Inferior parietal cortex (tissue), 1 donor: ENCODE data around the gene FOXK2.
"Not testable (repeated sequence)": the region's sequence is repeated elsewhere in the genome, so short reads cannot be mapped to it uniquely, and the experiment has no call there.

ENCODE experiments used
- DNase-seq: peaks from one replicate; pipeline ENCODE4 v3.0.0-alpha.2; 2016; ENCODE audit errors: extremely low spot score

FOXK2 gene

GRCh38 chr17:82531431-82531881 lies 11.9 kb downstream of the FOXK2 start:
- no peak for DNase-seq

- no peak for DNase-seq
Measured at GRCh38 chr17:82534401-82534812, 14.9 kb downstream of the FOXK2 start.

- DNase-seq = no peak
Measured at GRCh38 chr17:82536512-82537201, 17.1 kb downstream of the FOXK2 start.

- not testable (repeated sequence) for DNase-seq
Measured at GRCh38 chr17:82537228-82537627, 17.7 kb downstream of the FOXK2 start.

DNA sequence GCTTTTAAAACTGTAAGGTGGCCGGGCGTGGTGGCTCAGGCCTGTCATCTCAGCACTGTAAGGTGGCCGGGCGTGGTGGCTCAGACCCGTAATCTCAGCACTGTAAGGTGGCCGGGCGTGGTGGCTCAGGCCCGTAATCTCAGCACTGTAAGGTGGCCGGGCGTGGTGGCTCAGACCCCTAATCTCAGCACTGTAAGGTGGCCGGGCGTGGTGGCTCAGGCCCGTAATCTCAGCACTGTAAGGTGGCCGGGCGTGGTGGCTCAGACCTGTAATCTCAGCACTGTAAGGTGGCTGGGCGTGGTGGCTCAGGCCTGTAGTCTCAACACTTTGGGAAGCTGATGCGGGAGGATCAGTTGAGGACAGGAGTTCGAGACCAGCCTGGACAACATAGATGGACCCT lies 19.5 kb downstream of the FOXK2 start:
- not testable (repeated sequence) for DNase-seq

- DNase-seq = no peak
Measured at GRCh38 chr17:82542439-82542838, 22.9 kb downstream of the FOXK2 start.

- no peak for DNase-seq
Measured at GRCh38 chr17:82544431-82545070, 25.0 kb downstream of the FOXK2 start.

- DNase-seq = no peak
Measured at GRCh38 chr17:82545071-82545462, 25.5 kb downstream of the FOXK2 start.

DNA sequence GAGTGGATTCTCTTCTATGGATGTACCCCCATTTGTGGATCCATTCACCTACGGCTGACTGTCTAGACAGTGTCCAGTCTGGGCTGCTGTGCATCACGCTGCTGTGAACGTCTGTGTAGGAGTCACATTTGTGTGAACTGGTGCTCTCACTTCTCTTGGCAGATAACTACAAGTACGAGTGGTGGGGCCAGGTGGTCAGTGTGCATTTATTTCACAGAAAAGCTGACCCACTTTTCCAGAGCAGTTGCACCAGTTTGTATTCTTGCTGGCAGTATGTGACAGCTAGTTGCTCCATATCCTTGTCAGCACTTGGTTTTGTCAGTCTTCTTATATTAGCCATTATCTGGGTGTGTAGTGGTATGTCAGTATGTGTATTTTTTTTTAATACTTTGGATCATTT lies 28.4 kb downstream of the FOXK2 start:
- no peak for DNase-seq

DNA sequence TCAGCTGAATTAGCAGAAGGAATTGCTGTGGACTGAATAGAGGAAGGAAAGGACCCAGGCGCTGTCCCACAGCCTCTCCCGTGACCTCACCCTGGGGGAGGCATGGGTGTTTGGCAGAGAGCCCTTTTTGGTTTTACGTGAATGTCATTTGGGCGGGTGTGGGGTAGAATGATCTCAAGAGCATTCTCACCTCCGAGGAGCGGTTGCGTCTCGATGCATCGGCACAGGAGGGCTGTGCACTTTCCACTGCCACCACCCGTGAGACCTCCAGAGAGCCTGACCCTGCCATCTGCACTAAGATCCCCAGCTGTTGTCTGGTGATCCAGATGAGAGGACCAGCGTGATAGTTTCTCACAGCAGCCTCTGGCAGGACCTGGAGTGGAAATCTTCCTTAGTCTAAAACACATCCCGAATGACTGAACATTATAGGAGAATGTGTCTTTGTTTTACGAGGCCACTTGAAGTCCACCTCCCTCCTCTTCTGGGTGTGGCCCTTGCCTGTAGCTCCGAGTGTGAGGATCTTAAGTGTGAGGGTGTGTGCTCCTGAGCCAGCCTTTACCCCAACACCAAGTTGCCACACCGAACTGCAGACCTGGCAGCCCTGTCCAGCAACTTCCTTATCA lies 29.3 kb downstream of the FOXK2 start:
- DNase-seq = no peak

DNA sequence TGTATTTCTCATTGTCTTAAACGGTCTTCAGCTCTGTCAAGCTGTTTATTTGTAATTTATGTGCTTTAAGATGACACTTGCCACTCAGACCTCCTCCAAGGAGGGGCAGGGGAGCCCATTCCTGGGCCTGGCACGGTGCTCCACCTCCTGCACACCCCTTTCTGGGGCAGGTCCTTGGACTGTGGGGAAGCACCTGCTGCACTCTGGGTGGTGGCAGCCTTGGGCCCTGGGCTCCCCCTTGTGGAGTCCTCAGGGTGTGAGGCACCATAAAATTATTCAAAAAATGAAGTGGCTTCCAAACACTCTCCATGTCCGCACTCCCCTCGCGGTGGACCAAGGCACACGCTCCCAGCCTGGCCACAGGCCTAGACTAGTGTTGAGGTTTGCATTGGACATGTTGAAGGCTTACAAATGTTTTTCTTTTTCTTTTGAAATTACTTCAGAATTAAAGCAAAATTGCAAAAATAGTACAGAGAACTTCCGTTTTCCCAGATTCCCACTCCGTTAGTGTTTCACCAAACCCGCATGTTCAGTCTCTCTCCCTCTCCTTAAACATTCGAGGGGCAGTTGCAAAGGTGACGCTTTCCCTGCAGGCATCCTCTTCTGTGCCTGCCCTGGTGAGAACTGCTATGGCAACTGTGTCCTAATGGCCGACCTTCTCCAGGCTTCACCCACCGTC lies 32.4 kb downstream of the FOXK2 start:
- no peak for DNase-seq

DNA sequence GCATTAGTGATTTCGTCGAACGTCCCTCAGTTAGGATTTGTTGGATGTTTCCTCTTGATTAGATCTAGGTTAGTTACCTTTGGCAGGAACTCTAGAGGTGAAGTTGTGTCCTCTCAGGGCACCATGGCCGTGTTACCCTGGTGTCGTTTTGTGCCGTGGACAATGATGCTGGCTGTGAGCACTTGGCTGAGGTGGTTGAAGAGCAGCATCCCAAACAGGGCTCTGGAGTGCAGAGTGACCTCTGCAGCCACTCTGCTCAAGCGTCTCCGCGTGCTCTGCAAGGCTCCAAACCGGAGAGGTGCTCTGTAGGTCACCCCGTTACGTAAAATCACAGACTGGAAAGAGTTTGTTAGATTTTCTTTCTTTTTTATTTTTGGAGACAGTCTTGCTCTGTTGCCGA lies 33.0 kb downstream of the FOXK2 start:
- no peak for DNase-seq

DNA sequence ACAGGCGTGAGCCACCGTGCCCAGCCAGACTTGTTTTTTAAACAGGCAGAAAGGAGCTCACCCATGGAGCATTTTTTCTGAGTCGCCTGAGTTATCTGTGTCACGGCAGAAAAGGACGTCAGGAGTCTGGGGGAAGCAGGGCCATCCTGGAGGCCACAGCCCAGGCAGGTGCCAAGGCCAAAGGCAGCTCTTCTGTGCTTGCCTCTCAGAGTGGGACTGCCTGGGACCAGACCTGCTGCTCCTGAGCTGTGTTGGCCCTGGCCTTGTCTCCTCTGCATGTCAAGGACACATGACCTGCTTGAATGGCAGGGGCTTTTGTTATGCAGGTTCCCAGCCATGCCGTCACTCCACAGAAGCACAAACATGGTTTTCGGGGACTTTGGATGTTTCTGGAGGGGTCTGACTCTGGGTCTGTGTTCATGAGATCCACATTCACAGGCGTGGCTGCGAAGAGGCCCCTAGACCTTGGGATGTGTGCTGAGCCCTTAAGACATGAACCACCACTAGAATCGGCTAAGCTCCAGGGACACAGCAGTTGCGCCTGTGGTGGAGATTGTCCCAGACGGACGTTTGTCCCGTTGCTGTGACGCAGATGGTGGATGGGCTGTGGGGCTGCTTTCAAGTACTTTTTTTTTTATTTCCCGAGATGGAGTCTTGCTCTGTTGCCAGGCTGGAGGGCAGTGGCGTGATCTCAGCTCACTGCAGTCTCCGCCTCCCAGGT lies 33.8 kb downstream of the FOXK2 start:
- no peak for DNase-seq

DNA sequence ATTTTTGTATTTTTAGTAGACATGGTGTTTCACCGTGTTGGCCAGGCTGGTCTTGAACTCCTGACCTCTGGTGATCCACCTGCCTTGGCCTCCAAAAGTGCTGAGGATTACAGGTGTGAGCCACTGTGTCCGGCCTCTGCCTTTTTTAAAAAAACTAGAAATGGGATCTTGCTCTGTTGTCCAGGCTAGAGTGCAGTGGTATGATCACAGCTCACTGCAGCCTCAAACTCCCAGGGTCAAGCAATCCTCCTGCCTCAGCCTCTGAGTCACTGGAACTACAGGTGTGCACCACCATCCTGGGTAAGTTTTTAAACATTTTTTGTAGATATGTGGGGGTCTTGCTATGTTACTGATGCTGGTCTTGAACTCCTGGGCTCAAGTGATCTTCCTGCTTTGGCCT lies 38.0 kb downstream of the FOXK2 start:
- not testable (repeated sequence) for DNase-seq

DNA sequence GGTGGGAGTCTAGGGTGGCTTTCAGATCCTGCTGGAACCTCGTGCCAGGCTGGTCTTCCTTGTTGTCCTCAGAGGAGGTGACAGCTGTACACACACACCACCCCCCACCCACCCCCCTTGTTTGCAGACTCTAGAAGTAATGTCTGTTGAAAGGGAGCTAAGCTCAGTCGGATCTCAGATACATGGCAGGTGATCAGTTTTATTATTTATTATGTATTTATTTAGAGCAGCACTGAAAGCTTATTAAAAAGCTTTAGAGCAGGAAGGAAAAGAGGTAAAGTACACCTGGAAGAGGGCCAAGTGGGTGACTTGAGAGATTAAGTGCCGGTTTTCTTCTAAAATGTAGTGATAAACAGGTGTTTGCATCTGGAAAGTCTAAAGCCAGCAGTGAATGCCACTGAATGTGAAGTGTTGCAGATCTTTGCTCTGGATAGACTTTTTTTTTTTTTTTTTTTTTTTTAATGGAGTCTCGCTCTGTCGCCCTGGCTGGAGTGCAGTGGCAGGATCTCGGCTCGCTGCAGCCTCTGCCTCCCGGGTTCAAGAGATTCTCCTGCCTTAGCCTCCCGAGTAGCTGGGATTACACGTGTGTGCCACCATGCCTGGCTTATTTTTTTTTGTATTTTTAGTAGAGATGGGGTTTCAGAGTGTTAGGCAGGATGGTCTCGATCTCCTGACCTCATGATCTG lies 40.2 kb downstream of the FOXK2 start:
- no peak for DNase-seq

- DNase-seq = no peak
Measured at GRCh38 chr17:82560252-82560642, 40.7 kb downstream of the FOXK2 start.

DNA sequence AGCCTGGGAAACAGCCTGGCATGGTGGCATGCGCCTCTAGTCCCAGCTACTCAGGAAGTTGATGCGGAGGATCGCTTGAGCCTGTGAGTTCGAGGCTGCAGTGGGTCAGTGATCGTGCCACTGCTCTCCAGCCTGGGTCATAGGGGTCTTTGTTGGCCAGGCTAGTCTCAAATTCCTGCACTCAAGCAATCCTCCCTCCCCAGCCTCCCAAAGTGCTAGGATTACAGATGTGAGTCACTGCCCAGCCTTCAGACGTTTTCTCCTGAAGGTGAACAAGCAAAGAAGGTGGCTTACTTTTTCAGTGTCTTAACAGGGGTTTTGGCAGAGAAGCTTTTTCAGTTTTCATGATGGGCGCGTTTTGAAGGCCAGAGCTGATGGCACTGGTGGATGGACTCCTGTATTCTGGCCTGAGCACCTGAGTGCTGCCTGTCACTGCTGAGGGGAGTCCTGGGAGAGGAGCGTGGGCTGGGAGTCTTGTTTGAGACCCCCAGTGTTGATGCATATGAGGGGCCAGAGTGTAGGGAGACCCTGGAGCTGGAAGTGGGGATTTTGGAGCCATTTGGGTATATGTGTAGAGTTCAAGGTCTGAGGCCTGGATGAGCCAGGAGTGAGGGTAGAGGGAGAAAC lies 41.4 kb downstream of the FOXK2 start:
- no peak for DNase-seq

DNA sequence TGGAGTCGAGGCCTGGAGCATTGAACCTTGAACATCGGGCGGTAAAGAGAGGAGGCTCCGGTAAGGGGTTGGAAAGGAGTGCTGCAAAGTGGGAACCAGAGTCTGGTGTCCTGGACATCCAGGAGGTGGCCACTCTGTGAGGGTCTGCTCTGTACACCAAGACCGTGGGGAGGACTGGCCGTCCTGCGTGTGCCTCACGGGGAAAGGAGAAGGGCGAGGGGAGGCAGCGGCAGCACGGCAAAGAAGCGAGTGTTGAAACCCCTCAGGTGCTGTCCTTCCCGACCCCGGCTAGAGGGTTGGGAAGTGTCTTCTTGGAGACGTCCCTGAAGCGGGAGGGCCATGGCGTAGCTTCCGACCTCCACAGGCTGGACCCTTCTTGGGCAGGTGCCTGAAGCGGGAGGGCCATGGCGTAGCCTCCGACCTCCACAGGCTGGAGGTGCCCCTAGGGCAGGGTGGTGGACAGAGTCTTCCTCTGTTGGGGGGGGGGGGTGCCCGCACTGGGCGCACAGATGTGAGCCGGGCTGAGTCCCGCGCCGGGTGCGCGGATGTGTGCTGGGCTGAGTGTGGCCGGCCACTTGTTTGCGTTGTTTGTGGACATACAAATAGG lies 42.0 kb downstream of the FOXK2 start:
- no peak for DNase-seq

GRCh38 chr17:82562718-82563220 lies 43.2 kb downstream of the FOXK2 start:
- DNase-seq = not testable (repeated sequence)

DNA sequence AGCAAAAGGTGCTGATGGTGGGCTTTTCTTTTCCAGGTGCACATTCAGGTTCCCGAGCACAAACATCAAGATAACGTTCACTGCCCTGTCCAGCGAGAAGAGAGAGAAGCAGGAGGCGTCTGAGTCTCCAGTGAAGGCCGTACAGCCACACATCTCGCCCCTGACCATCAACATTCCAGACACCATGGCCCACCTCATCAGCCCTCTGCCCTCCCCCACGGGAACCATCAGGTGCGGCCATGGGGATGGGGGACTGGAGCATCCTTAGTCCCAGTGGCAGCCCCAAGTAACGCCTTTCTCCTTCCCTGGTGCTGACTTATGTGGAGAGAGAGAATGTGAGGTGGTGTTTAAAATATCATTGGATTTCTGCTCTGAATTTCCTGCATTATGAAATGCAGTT lies 43.8 kb downstream of the FOXK2 start:
- DNase-seq = no peak
